ENCODE measurements around the gene FAM149B1. TPM values are rescaled to one million over a fixed set of nuclear protein-coding genes. Genes with fewer than 3 reads are reported as not detected.

The FAM149B1 gene
- total RNA-seq, result 15.2 TPM
- 29.5 TPM for polyA plus RNA-seq
- long read RNA-seq, donor 1, result 0 reads
- long read RNA-seq, donor 2, result 0 reads
- long read RNA-seq, donor 3, partial matches to known transcripts, result 155 of 336 reads
- long read RNA-seq, donor 3, other reads (novel, unspliced or antisense), result 177 of 336 reads
- long read RNA-seq, donor 4, partial matches to known transcripts, result 75 of 202 reads
- long read RNA-seq, donor 4, other reads (novel, unspliced or antisense), result 124 of 202 reads
- long read RNA-seq, donor 5, partial matches to known transcripts, result 140 of 211 reads
- long read RNA-seq, donor 5, other reads (novel, unspliced or antisense), result 69 of 211 reads
- long read RNA-seq, donor 6, partial matches to known transcripts, result 47 of 219 reads
- long read RNA-seq, donor 6, other reads (novel, unspliced or antisense), result 170 of 219 reads
- long read RNA-seq, donor 7, full-length matches to known transcripts, result 1 of 316 reads
- long read RNA-seq, donor 7, partial matches to known transcripts, result 255 of 316 reads
- long read RNA-seq, donor 7, other reads (novel, unspliced or antisense), result 60 of 316 reads
- long read RNA-seq, donor 8, partial matches to known transcripts, result 6 of 35 reads
- long read RNA-seq, donor 8, other reads (novel, unspliced or antisense), result 29 of 35 reads
- long read RNA-seq, donor 9, full-length matches to known transcripts, result 1 of 1 reads
- long read RNA-seq, donor 9, partial matches to known transcripts, result 0 of 1 reads
- long read RNA-seq, donor 9, other reads (novel, unspliced or antisense), result 0 of 1 reads
- long read RNA-seq, donor 10, partial matches to known transcripts, result 206 of 206 reads
- long read RNA-seq, donor 10, other reads (novel, unspliced or antisense), result 0 of 206 reads

DNA sequence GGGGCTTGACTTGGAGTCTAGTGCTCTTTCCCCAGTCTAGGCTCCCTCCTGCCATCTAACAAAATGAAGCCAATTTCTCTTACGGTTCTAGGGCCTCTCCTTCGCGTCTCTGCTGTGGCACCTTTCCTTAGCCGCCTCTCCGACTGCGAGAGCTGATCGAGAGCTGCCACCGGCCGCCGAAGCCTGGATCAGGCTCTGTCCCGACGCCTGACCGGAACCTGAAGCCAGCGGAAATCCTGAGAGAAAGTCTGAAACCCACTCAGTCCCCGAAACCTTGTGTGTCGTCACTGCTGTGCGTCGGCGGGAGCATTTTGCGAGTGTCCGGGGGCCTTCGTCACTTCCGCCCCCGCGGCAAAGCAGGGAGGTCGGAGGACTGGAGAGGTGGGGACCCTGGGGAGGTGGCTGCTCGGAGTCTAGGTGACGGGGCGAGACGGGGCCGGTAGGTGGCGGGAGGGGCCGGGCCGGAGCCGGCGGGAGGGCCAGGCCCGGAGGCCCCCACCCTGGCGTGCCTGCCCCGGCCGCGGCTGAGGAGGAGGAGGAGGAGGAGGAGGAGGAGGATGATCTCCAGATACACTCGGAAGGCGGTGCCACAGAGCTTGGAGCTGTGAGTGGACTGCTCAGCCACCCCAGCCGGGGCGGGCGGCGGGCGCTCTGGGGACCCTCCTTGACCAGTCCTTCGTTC, at the start of gene FAM149B1, which contains the start of gene ECD:
Gene FAM149B1, plus strand, starts transcription at position 337 of the 682 bp plus-strand sequence. Its CDS starts 221 bp downstream, at position 558.
Gene ECD, minus strand, starts transcription at position 226 of the 682 bp plus-strand sequence. CDS start 4,071 bp downstream, outside the sequence.
- Histone ChIP-seq H3K4me1 (ENCODE audit: control insufficient read depth in 2 of 2, insufficient read depth in 2 of 2, low read length in 2 of 2) (peaks cover 9 to 18% of the 10 kb centered on the region in 2 donors), H3K27me3 (ENCODE audit: control insufficient read depth in 2 of 2, insufficient read depth in 1 of 2, low read length in 1 of 2) (no peaks in the 10 kb centered on the region), H3K9me3 (ENCODE audit: control insufficient read depth in 2 of 2, insufficient read depth in 1 of 2, low read length in 1 of 2) (no peaks in the 10 kb centered on the region), H3K36me3 (ENCODE audit: control insufficient read depth in 2 of 2, insufficient read depth in 2 of 2, low read length in 1 of 2) (peaks cover 0 to 6% of the 10 kb centered on the region in 2 donors), H3K27ac (ENCODE audit: low read depth in 1 of 2, low read length in 1 of 2) (peak within 1 kb of the TSS; percentile 92 to 98), H3K4me3 (ENCODE audit: low read length in 2 of 2) (peak within 1 kb of the TSS; percentile 86 to 96)
- DNase-seq (ENCODE audit: low read depth in 6 of 9, low spot score in 9 of 9), result peak; percentile 84 to 96 (median 91)
- under 1% methylated on average over 49 of the region's 49 CpGs for WGBS

DNA sequence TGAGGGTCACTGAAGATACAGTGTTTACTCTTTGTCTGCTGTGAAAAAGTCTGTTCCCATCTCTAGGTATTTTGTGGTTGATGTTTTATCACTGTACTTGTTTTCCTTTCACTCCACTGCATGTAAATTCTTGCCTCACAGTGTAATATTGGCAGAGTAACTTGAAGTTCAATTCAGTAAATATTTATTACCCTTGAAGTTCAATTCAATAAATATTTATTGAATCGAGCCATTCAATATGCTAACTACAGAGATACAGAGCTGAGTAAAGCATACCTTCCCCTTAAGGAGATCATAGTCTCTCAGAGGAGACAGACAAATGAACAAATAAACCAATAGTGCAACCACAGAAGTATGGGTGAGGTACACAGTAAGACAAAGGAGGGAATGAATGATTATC, 48.5 kb upstream of the FAM149B1 start:
- WGBS, result 97% methylated on average over 1 of the region's 1 CpG
- H3K4me3 ChIP-seq (ENCODE audit: low read length in 2 of 2), result no peak overlapping the region
- no peak overlapping the region for H3K27ac ChIP-seq (ENCODE audit: low read depth in 1 of 2, low read length in 1 of 2)
- H3K4me1 ChIP-seq (ENCODE audit: control insufficient read depth in 2 of 2, insufficient read depth in 2 of 2, low read length in 2 of 2), result no peaks in the 10 kb centered on the region
- H3K36me3 ChIP-seq (ENCODE audit: control insufficient read depth in 2 of 2, insufficient read depth in 2 of 2, low read length in 1 of 2), result peaks cover 3 to 7% of the 10 kb centered on the region in 2 donors
- H3K9me3 ChIP-seq (ENCODE audit: control insufficient read depth in 2 of 2, insufficient read depth in 1 of 2, low read length in 1 of 2), result no peaks in the 10 kb centered on the region
- DNase-seq (ENCODE audit: low read depth in 6 of 9, low spot score in 9 of 9), result no peak
- no peaks in the 10 kb centered on the region for H3K27me3 ChIP-seq (ENCODE audit: control insufficient read depth in 2 of 2, insufficient read depth in 1 of 2, low read length in 1 of 2)

DNA sequence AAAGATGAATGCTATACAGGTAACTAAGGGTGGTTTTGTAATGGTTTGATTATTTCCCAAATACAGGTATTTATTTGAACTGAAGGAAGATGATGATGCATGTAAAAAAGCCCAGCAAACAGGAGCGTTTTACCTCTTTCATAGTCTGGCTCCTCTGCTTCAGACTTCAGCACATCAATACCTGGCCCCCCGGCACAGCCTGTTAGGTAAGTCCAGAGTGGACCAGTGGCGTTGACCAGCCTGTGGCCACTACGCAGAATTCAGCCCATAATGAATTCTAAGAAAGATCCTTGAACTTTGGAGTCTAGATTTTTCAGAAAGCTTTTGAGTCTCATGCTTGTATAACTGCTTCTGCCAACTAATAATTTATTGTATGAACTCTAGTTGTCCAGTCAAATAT, 48.0 kb upstream of the FAM149B1 start:
- Histone ChIP-seq H3K36me3 (ENCODE audit: control insufficient read depth in 2 of 2, insufficient read depth in 2 of 2, low read length in 1 of 2) (peaks cover 5 to 7% of the 10 kb centered on the region in 2 donors), H3K4me3 (ENCODE audit: low read length in 2 of 2) (no peak overlapping the region), H3K27ac (ENCODE audit: low read depth in 1 of 2, low read length in 1 of 2) (no peak overlapping the region), H3K27me3 (ENCODE audit: control insufficient read depth in 2 of 2, insufficient read depth in 1 of 2, low read length in 1 of 2) (no peaks in the 10 kb centered on the region), H3K9me3 (ENCODE audit: control insufficient read depth in 2 of 2, insufficient read depth in 1 of 2, low read length in 1 of 2) (no peaks in the 10 kb centered on the region), H3K4me1 (ENCODE audit: control insufficient read depth in 2 of 2, insufficient read depth in 2 of 2, low read length in 2 of 2) (no peaks in the 10 kb centered on the region)
- DNase-seq (ENCODE audit: low read depth in 6 of 9, low spot score in 9 of 9), result no peak
- WGBS, result 97% methylated on average over 4 of the region's 4 CpGs

DNA sequence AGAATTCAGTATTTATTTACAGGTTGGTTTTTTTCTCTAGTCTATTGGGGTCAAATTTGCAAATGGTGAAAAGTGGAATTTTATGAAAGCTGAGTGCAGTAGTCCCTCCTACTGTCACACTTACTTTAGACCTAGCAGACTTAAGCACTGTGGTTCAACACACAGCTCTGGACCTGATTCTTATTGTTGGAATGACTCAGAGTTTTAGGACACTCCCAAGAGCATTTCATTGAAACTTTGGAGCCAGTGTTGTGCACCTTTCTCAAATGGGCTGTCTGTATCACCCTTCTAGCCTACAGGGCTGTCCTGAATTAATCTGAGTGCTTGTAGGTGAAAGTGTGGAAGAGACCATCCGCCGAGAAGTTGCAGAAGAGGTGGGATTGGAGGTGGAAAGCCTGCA, 41.6 kb upstream of the FAM149B1 start:
- no peak for DNase-seq (ENCODE audit: low read depth in 6 of 9, low spot score in 9 of 9)
- H3K4me3 ChIP-seq (ENCODE audit: low read length in 2 of 2), result no peak overlapping the region
- no peaks in the 10 kb centered on the region for H3K27me3 ChIP-seq (ENCODE audit: control insufficient read depth in 2 of 2, insufficient read depth in 1 of 2, low read length in 1 of 2)
- no peaks in the 10 kb centered on the region for H3K4me1 ChIP-seq (ENCODE audit: control insufficient read depth in 2 of 2, insufficient read depth in 2 of 2, low read length in 2 of 2)
- 100% methylated on average over 2 of the region's 2 CpGs for WGBS
- H3K27ac ChIP-seq (ENCODE audit: low read depth in 1 of 2, low read length in 1 of 2), result no peak overlapping the region
- H3K9me3 ChIP-seq (ENCODE audit: control insufficient read depth in 2 of 2, insufficient read depth in 1 of 2, low read length in 1 of 2), result no peaks in the 10 kb centered on the region
- peaks cover 16 to 33% of the 10 kb centered on the region in 2 donors for H3K36me3 ChIP-seq (ENCODE audit: control insufficient read depth in 2 of 2, insufficient read depth in 2 of 2, low read length in 1 of 2)

DNA sequence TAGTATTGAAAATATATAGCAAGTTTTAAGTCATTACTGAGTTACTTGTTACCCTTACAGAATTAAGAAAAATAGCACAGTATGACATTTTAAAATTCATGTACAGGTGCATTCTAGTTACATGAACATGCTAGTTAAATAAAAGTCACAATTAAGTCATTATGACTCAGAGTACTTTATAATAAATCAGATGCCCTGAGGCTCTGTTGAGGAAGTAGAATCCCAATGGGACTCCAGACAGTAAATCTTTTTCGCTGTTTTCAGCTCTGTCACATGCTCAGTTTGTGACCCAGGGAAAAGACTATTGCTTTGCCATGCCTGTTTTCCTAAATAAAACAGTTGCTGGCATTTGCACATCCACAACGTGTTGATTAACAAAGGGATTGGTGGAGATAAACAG, 36.6 kb upstream of the FAM149B1 start:
- H3K27me3 ChIP-seq (ENCODE audit: control insufficient read depth in 2 of 2, insufficient read depth in 1 of 2, low read length in 1 of 2), result no peaks in the 10 kb centered on the region
- DNase-seq (ENCODE audit: low read depth in 6 of 9, low spot score in 9 of 9), result no peak
- no peaks in the 10 kb centered on the region for H3K4me1 ChIP-seq (ENCODE audit: control insufficient read depth in 2 of 2, insufficient read depth in 2 of 2, low read length in 2 of 2)
- H3K4me3 ChIP-seq (ENCODE audit: low read length in 2 of 2), result no peak overlapping the region
- peaks cover 26 to 67% of the 10 kb centered on the region in 2 donors for H3K36me3 ChIP-seq (ENCODE audit: control insufficient read depth in 2 of 2, insufficient read depth in 2 of 2, low read length in 1 of 2)
- no peaks in the 10 kb centered on the region for H3K9me3 ChIP-seq (ENCODE audit: control insufficient read depth in 2 of 2, insufficient read depth in 1 of 2, low read length in 1 of 2)
- 97% methylated on average over 2 of the region's 2 CpGs for WGBS
- H3K27ac ChIP-seq (ENCODE audit: low read depth in 1 of 2, low read length in 1 of 2), result no peak overlapping the region

DNA sequence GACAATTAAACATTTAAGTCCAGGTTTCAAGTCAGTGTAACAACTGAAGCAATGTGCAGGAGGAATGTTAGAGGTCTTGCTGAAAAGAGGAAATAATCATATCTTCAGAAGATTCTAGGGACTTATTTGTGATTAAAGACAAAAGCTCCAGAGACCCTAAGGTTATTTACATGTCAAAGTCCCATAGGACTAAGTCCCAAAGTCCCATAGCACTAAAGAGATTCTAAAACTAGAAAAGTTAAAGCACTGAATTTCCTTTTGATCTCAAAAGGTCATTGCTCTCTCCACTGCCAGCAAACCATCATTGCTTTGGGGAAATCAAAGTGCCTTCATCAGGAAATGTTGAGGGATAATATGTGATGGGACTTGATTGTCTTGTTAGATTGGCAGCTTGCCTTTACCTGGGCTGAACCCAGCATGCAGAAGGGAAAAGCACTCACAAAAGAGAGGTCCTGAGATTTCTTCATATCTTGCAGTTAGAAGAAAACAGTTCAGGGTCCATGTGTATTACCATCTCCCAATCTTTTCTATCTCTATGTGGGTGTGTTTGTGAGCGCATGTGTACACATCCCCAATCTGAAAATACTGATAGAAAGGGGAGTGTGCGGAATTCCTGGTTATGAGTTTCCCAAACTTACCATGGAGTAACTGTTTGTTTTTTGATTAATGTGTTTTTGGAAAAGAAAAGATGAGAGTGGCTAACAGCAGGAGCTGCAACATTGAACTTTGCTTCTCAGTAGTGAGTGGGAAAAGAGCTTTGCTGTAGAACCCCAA, 35.8 kb upstream of the FAM149B1 start:
- peaks cover 27 to 66% of the 10 kb centered on the region in 2 donors for H3K36me3 ChIP-seq (ENCODE audit: control insufficient read depth in 2 of 2, insufficient read depth in 2 of 2, low read length in 1 of 2)
- no peaks in the 10 kb centered on the region for H3K9me3 ChIP-seq (ENCODE audit: control insufficient read depth in 2 of 2, insufficient read depth in 1 of 2, low read length in 1 of 2)
- 99% methylated on average over 2 of the region's 2 CpGs for WGBS

DNA sequence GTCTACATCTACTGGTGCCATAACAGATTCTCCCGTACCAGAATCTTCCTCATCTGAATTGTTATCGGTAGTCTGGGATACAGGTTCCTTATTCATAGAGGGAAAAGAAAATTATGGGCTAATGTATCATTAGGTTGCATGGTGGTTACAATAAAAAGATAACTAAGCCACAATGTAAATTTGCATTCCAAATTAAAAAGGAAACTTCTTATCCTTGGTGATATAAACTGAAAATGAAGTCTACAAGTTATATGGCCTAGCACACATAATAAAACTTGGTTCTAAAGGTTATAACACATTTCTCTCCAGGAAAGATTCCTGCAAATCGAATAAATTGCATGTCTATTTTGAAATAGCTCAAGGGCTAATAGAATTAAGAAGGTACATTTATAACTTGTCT, 33.2 kb upstream of the FAM149B1 start:
- H3K4me3 ChIP-seq (ENCODE audit: low read length in 2 of 2), result no peak overlapping the region
- H3K27me3 ChIP-seq (ENCODE audit: control insufficient read depth in 2 of 2, insufficient read depth in 1 of 2, low read length in 1 of 2), result no peaks in the 10 kb centered on the region
- 98% methylated on average over 3 of the region's 3 CpGs for WGBS
- H3K4me1 ChIP-seq (ENCODE audit: control insufficient read depth in 2 of 2, insufficient read depth in 2 of 2, low read length in 2 of 2), result no peaks in the 10 kb centered on the region
- no peak for DNase-seq (ENCODE audit: low read depth in 6 of 9, low spot score in 9 of 9)
- no peaks in the 10 kb centered on the region for H3K9me3 ChIP-seq (ENCODE audit: control insufficient read depth in 2 of 2, insufficient read depth in 1 of 2, low read length in 1 of 2)
- H3K27ac ChIP-seq (ENCODE audit: low read depth in 1 of 2, low read length in 1 of 2), result no peak overlapping the region
- H3K36me3 ChIP-seq (ENCODE audit: control insufficient read depth in 2 of 2, insufficient read depth in 2 of 2, low read length in 1 of 2), result peaks cover 37 to 74% of the 10 kb centered on the region in 2 donors

More for the DNA sequence above, 35.8 kb upstream of the FAM149B1 start:
- H3K4me1 ChIP-seq (ENCODE audit: control insufficient read depth in 2 of 2, insufficient read depth in 2 of 2, low read length in 2 of 2), result no peaks in the 10 kb centered on the region
- no peak overlapping the region for H3K4me3 ChIP-seq (ENCODE audit: low read length in 2 of 2)
- DNase-seq (ENCODE audit: low read depth in 6 of 9, low spot score in 9 of 9), result no peak
- no peak overlapping the region for H3K27ac ChIP-seq (ENCODE audit: low read depth in 1 of 2, low read length in 1 of 2)
- no peaks in the 10 kb centered on the region for H3K27me3 ChIP-seq (ENCODE audit: control insufficient read depth in 2 of 2, insufficient read depth in 1 of 2, low read length in 1 of 2)

DNA sequence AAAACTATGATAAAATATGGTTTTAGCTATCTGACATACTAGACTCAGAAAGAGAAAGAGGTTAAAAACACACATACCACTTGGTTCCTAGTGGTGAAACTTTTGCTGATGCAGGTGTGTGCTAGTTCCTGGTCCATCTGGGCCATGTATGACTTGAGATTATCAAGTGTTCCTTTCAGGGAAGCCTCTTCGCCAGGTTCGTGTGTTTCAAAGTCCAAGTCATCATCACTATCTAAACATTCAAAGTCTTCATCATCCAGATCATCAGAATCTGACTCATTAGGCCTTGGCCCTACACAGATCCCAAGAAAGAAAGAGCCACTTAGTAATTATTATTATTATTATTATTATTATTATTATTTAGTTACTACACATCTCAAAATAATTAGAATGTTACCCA, 31.3 kb upstream of the FAM149B1 start:
- Histone ChIP-seq H3K27ac (ENCODE audit: low read depth in 1 of 2, low read length in 1 of 2) (no peak overlapping the region), H3K9me3 (ENCODE audit: control insufficient read depth in 2 of 2, insufficient read depth in 1 of 2, low read length in 1 of 2) (no peaks in the 10 kb centered on the region), H3K4me1 (ENCODE audit: control insufficient read depth in 2 of 2, insufficient read depth in 2 of 2, low read length in 2 of 2) (no peaks in the 10 kb centered on the region), H3K27me3 (ENCODE audit: control insufficient read depth in 2 of 2, insufficient read depth in 1 of 2, low read length in 1 of 2) (no peaks in the 10 kb centered on the region), H3K36me3 (ENCODE audit: control insufficient read depth in 2 of 2, insufficient read depth in 2 of 2, low read length in 1 of 2) (peaks cover 37 to 76% of the 10 kb centered on the region in 2 donors), H3K4me3 (ENCODE audit: low read length in 2 of 2) (no peak overlapping the region)
- no peak for DNase-seq (ENCODE audit: low read depth in 6 of 9, low spot score in 9 of 9)
- 98% methylated on average over 2 of the region's 2 CpGs for WGBS
